ENCODE measurements around the gene RPL19.

Gene RPL19

GRCh38 chr17:39223907-39224777 is 24.1 kb downstream of the RPL19 start:
- no peak for DNase-seq (ENCODE audit: low read depth in 2 of 2)

GRCh38 chr17:39224778-39225307 is 24.8 kb downstream of the RPL19 start:
- no peak for DNase-seq (ENCODE audit: low read depth in 2 of 2)

GRCh38 chr17:39225308-39225958 is 25.4 kb downstream of the RPL19 start, which contains the start of gene STAC2:
TSS of gene STAC2 (minus strand) at chr17:39225945. CDS start at chr17:39225502, 443 bp downstream.
- DNase-seq (ENCODE audit: low read depth in 2 of 2): no peak

DNA sequence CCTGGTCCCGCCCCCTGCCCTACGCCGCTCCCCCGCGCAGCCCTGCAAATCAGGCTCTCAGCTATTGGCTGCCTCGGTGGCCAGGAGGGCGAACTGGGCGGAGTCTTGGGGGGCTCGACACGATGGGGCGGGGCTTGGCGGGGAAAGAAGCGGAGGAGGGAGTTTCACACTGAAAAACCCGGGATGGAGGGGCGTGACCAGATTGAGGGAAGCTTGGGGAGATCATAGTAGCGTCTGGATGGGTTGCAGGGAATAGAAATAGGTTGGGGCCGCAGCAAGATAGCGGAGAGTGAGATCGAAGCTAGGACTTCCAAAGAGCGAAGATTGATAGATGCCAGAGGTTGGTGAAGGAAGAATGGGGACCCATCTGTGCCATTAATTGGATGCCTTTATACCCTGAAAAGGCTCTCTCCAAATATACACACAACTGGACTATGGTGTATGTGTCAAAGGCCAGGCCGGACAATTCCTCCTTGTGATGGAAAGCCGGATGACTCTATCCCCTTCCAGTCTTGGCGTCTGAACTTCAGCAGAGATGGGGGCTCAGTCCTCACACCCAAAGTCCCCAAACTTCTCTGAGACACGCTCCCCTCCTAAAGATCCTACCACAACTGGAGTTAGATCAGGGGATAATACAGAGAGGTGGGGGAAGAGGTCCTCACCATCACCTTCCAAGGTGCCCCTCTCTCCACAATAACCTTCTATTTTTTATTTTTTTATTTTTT is 26.0 kb downstream of the RPL19 start:
- peak in 1 of 2 donors; percentile 35 for DNase-seq (ENCODE audit: low read depth in 2 of 2)

DNA sequence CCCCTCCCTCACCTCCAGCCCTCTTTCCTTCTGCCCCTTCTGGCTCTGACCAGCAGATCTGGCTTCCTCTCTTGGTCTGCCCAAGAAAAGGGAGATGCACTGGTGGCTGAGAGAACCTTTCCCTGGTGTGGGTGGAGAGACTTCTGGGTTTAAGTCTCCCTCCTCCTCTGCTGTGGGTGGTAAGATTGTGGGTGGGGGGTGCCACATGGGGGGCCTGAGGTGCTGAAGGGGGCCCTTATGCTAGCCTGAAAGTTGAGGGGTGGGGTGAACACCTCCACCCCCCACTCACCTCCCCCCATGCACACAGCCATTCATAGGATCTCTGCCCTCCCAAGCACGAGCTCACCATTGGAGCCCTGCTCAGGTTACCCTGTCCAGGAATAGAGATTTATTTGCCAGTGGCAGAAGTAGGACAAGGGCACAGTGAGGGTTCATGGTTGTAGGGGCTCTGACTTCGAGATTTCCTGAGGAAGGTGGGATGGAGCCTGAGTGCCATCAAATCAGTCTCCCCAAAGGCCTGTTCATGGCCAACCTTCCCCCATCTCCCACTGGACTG is 27.4 kb downstream of the RPL19 start:
- DNase-seq (ENCODE audit: low read depth in 2 of 2): no peak

DNA sequence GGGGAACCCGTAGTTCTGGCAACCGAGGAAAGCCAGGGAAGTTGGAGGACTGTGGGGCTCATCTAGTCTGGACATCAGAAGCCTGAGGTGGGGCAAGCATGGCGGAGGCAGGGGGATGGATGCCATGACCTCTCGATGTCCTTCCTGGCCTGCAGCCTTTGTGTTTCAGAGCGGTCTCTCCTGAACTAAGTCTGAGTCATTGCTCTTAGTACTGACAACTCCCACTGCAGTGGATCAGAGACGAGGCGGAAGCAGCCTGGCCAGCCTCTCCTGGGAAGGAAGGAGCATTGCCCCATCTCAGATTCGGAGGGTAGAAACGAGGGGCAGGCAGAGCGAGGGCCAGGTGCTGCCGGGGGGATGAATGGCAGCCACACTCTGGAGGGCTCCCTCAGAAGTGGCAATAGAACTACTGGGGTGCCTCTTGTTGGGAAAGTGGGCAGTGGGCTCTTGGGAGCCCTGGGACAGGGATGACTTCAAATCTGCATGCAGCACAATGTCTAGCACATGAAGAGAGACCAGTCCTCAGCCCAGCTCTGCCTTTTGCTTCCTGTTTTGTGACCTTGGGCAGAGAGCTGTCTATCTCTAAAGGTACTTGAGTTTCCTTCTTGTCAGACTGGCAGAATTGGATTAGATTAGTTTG is 29.3 kb downstream of the RPL19 start:
- no peak for DNase-seq (ENCODE audit: low read depth in 2 of 2)

- DNase-seq (ENCODE audit: low read depth in 2 of 2): no peak
These were observed 30.3 kb downstream of the RPL19 start for GRCh38 chr17:39230361-39230760.

- no peak for DNase-seq (ENCODE audit: low read depth in 2 of 2)
These were observed 31.0 kb downstream of the RPL19 start for GRCh38 chr17:39231091-39231561.

DNA sequence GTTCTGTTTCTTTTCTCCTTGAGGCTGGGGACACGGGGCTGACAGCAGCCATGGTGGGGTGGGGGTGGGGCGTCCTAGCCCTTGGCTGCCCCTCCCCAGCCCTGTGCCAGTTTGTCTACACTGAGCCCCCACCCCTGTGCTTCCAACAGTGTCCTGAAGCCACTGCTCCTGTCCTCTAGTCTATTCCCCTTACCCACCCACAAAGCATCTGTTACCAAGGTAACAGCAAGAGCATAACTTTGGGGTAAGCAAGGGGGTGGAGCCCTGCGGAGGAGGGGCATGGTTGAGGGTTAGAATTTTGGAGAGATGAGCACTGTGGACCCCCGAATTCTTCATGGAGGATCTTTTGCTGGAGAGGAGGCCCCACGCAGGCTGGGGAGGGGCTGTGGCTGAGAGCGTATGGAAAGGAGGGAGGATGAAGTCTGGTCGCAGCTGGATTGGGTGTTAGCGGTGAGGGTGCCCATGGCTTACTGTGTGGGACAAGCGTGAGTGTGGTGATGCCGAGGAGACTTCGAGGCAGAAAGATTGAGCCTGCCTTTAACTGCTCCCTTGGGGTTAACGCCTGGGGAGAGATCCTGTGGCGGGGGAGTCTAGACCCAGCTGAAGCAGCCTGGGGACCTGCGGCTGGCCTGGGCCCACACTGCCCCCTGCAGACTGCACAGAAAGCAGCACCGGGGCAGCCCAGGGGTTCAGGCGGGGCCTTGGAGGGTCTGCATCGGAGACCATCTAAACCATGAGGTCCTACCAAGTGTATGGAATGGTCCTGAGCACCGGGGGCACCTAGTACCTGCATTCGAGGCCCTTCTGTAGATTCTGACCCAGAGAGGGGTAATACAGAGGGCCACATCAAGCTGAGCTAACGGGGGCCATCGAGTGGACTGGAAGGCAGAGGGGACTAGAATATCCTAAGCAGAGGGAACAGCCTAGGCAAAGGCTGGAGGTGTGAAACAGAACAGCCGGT is 31.8 kb downstream of the RPL19 start:
- DNase-seq (ENCODE audit: low read depth in 2 of 2): peak; percentile 34 to 56

DNA sequence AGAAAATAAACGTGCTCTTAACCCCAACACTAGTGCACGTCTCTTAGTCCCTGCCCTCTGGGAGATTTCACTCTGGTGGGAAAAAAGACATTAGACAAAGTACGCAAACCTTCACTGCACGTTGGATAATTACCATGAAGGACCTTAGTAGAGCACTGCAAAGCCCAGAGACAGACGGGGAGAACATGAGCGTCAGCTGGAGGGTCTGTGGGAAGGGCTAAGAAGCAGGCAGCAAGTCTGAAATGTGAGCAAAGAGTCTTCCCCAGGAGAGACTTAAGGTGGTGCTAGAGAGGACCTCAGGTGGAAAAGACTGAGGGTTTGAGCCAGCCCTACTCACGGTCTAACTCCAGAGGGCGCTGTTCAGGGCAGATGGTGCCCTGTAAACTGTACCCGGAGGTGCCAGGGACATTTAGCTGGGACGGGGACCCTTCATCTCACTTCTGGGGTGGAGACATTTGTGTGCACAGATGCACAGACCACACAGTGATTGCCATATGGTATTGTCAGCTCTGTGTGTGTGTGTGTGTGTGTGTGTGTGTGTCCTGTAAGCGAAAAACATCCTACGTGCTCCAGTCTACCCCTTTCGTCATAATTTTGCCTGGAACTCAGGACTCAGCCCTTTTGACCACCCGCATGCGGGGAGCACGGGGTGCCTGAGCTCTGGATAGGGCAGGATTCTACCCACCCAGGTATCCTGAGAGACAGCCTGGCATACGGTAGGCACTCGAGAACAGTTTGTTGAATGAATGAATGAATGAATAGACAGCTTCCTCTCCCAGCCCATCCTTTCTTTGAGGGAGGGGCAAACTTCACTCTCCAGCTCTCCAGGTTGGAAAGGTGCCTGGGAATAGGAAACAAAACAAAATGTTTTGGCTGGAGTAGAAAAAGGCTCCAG is 35.7 kb downstream of the RPL19 start:
- peak; percentile 40 to 41 for DNase-seq (ENCODE audit: low read depth in 2 of 2)

- DNase-seq (ENCODE audit: low read depth in 2 of 2): no peak
These were observed 36.4 kb downstream of the RPL19 start for GRCh38 chr17:39236450-39236927.

DNA sequence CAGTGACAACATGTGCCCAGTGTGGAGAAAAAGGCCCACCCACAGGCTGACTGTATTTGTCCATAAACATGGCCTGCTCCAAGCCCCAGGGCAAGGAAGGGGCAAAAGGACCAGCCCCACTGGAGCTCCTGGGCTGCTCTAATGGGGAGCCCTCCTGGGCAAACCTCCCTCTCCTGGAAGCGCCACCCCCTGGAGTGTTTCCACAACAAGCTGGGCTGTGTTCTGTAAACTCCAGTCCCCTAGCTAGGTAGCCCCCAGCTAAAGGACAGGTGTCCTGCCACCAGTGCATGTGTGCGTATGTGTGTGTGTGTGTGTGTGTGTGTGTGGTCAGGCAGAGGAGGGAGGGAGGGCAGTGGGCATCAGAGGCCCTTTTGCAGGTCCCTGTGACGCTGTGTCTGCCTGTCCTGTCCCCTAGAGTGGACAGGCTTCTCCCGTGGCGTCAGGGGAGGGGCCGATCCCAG is 36.9 kb downstream of the RPL19 start:
- DNase-seq (ENCODE audit: low read depth in 2 of 2): no peak

- no peak for DNase-seq (ENCODE audit: low read depth in 2 of 2)
These were observed 37.5 kb downstream of the RPL19 start for GRCh38 chr17:39237586-39237985.

GRCh38 chr17:39238311-39238972 is 38.4 kb downstream of the RPL19 start:
- peak; percentile 46 to 55 for DNase-seq (ENCODE audit: low read depth in 2 of 2)

GRCh38 chr17:39239640-39240314 is 39.7 kb downstream of the RPL19 start:
- peak; percentile 57 to 70 for DNase-seq (ENCODE audit: low read depth in 2 of 2)

GRCh38 chr17:39240631-39241030 is 40.5 kb downstream of the RPL19 start:
- no peak for DNase-seq (ENCODE audit: low read depth in 2 of 2)

DNA sequence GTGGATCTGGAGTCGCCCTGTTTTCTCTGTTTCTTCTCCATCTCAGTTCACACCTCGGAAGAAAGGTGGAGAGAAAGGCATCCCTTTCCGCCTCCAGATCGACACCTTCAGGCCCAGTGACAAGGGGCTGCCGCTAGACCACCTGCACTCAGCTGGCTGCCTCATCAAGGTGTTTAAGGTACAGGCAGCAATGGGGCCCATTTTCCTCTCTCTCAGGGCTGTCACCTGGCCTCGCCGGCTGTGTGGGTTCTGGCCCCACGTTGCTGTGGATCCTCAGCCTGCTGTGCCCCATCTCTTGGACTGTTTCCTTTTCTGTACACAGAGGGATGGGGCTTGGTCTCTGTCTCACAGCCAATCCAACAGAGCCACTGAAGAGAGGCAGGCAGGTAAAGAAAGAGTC is 43.1 kb downstream of the RPL19 start:
- no peak for DNase-seq (ENCODE audit: low read depth in 2 of 2)

All from stimulated activated CD4-positive, alpha-beta T cell treated with anti-CD3 and anti-CD28 coated beads, Interleukin-4, amount 100 ng/mL, for 48 hours (primary cell).